Stomach (tissue), 9 donors: ENCODE data around the gene TMEM59L. TPM values are rescaled to one million over a fixed set of nuclear protein-coding genes. Genes with fewer than 3 reads are reported as not detected.

ENCODE experiments used
- DNase-seq, 2 donors: peaks; one replicate each; pipeline versions ENCODE4 v3.0.0 to v3.0.0-alpha.2; 2013 to 2019
- H3K27ac ChIP-seq, 5 donors: fragments of 200-600 bp in 4 of 5; sonication (generic) in 4 of 5; one replicate each; pipeline ENCODE4 v1.5.1; 2013 to 2019; ENCODE audit warnings: mild to moderate bottlenecking in 1 of 5, moderate library complexity in 1 of 5
- H3K27me3 ChIP-seq, 3 donors: fragments of 200-600 bp; sonication (generic); one replicate each; pipeline ENCODE4 v1.5.1; 2017 to 2019; ENCODE audit warnings: mixed run types in 1 of 3
- H3K36me3 ChIP-seq, 4 donors: fragments of 200-600 bp; sonication (generic); 1 replicate in 3 of 4; 2 replicates in 1 of 4; pipeline ENCODE4 v1.5.1; 2016 to 2019
- H3K4me1 ChIP-seq, 4 donors: fragments of 200-600 bp; sonication (generic); one replicate each; pipeline ENCODE4 v1.5.1; 2016 to 2019
- H3K4me3 ChIP-seq, 4 donors: fragments of 200-600 bp; sonication (generic) in 3 of 4; one replicate each; pipeline ENCODE4 v1.5.1; 2016 to 2019; ENCODE audit warnings: mild to moderate bottlenecking in 1 of 4
- H3K9me3 ChIP-seq, 4 donors: fragments of 200-600 bp; sonication (generic); one replicate each; pipeline ENCODE4 v1.5.1; 2016 to 2019
- EP300 ChIP-seq: sonication (generic); formaldehyde crosslinking; IDR thresholded peaks from one replicate; pipeline ENCODE4 v1.6.1; 2017; ENCODE audit warnings: antibody characterized with exemption
- POLR2A ChIP-seq, 4 donors: fragments of 450-650 bp; IDR thresholded peaks; one replicate each; pipeline ENCODE4 v1.6.1; 2016; ENCODE audit warnings: antibody characterized with exemption in 4 of 4, control low read depth in 2 of 4, mild to moderate bottlenecking in 1 of 4, moderate library complexity in 1 of 4
- POLR2AphosphoS5 ChIP-seq, 3 donors: sonication (generic); formaldehyde crosslinking; IDR thresholded peaks; one replicate each; pipeline ENCODE4 v1.6.1; 2016; ENCODE audit warnings: antibody characterized with exemption in 3 of 3
- WGBS, 5 donors: extraction: QIAGEN DNeasy Blood & Tissue Kit in 3 of 5; methylation state at CpG; one replicate each; pipeline versions ENCODE4 v1.1.5 to v1.1.7; 2013 to 2018; 5-methylcytosine and 5-hydroxymethylcytosine counted together
- intact Hi-C: fragments of 100-400 bp; cut with DNase I; formaldehyde crosslinking; loops from one replicate; pipeline ENCODE4 v1.15.1; 2023; ENCODE audit warnings: low total_unique reads
- polyA plus RNA-seq, 3 donors: library from polyadenylated mRNA; stranded (reverse); fragments of 200-250 nt; gene quantifications; one replicate each; pipeline ENCODE4 v1.2.3, GENCODE V29; 2013
- total RNA-seq, 5 donors: library from RNA; depleted of rRNA; stranded (reverse); fragments of >200 nt; gene quantifications; one replicate each; pipeline versions ENCODE4 v1.1.0 to v1.2.3, GENCODE V29; 2014 to 2016
- TF ChIP-seq, protein P1 (sequence below), 7 experiments: fragments of 450-650 bp in 4 of 7; fragments of 200-600 bp in 3 of 7; sonication (generic) in 3 of 7; IDR thresholded peaks; one replicate each; pipeline ENCODE4 v1.5.1; 2016 to 2019; ENCODE audit warnings: antibody characterized with exemption in 7 of 7, control low read depth in 2 of 7, mild to moderate bottlenecking in 1 of 7
- donor health status: healthy with polysubstance abuse.
- donor health status: Bipolar disorder and iron deficiency.
- donor health status: healthy.

TMEM59L gene
- total and polyA plus RNA-seq, 8 donors = 0.25 to 4.7 (median 2.8) TPM; not detected in 4

DNA sequence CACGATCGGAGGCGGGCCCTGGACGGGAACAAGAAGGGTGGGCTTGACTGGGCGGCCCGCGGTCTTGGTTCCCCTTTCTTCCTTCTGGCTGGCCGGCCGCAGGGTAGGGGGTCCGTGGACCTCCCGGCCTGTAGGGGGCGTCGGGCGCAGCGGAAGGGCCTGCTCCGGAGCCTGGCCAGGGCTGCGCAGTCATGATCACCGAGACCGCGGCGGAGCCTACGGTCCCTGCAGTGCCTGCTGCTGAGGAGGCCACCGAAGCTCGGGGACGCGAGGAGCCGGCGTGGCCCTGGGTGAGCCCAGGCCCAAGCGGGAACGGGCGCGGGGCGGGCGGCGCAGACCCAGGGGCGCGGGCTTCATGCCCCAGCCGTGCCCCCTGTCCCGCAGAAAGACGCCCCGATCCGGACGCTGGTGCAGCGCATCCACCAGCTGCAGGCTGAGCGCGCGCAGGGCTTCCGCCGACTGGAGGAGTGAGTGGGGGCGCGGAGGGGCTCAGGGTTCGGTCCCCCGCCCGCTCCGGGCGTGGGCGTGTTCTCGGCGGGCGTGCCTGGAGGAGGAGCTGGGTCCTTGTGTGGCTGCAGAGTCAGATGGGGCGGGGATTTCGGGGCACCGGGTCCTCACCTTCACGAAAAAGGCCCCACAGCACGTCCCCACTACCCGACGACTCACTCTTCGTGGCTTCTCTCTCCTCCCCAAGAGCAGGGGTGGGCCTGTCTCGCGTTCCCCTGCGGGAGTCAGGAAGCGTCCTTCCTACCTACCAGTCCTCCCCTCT lies 23.9 kb upstream of the TMEM59L start, which contains the start of gene REX1BD:
TSS of gene REX1BD (plus strand) at position 188 of the 769 bp plus-strand sequence. CDS start at position 192, 4 bp downstream.
- Histone ChIP-seq H3K27ac (peak within 1 kb of the TSS; percentile 73 to 92 (median 90)), H3K27me3 (no peaks in the 10 kb centered on the region), H3K36me3 (peaks cover 8 to 20% (median 16%) of the 10 kb centered on the region in 4 donors), H3K4me3 (peak within 1 kb of the TSS; percentile 73 to 93 (median 90)), H3K9me3 (no peaks in the 10 kb centered on the region), H3K4me1 (peaks cover 12 to 37% (median 30%) of the 10 kb centered on the region in 4 donors)
- intact Hi-C loops = no loop called here
- DNase-seq = peak; percentile 80 to 95
- WGBS, 5 donors = 0 to 1% (median 0%) methylated on average over 7 to 72 of the region's 72 CpGs
- no peak for TF ChIP-seq EP300
- TF ChIP-seq POLR2A (IDR thresholded peaks at IDR 0.05) = no peak
- peak; percentile 43 to 68 (median 63) for TF ChIP-seq POLR2AphosphoS5 (IDR thresholded peaks at IDR 0.05)
- TF ChIP-seq, protein P1, sequence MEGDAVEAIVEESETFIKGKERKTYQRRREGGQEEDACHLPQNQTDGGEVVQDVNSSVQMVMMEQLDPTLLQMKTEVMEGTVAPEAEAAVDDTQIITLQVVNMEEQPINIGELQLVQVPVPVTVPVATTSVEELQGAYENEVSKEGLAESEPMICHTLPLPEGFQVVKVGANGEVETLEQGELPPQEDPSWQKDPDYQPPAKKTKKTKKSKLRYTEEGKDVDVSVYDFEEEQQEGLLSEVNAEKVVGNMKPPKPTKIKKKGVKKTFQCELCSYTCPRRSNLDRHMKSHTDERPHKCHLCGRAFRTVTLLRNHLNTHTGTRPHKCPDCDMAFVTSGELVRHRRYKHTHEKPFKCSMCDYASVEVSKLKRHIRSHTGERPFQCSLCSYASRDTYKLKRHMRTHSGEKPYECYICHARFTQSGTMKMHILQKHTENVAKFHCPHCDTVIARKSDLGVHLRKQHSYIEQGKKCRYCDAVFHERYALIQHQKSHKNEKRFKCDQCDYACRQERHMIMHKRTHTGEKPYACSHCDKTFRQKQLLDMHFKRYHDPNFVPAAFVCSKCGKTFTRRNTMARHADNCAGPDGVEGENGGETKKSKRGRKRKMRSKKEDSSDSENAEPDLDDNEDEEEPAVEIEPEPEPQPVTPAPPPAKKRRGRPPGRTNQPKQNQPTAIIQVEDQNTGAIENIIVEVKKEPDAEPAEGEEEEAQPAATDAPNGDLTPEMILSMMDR (IDR thresholded peaks at IDR 0.05) = peak in 5 of 7 experiments; percentile 70 to 93 (median 76)

GRCh38 chr19:18589380-18590272 lies 23.0 kb upstream of the TMEM59L start:
- H3K36me3 ChIP-seq = peaks cover 8 to 20% (median 16%) of the 10 kb centered on the region in 4 donors
- WGBS, 5 donors = 11 to 33% (median 16%) methylated on average over 20 to 52 of the region's 52 CpGs
- peaks cover 0 to 1% (median 0%) of the 10 kb centered on the region in 3 donors for H3K27me3 ChIP-seq
- peak overlapping the region; percentile 73 to 93 (median 90) for H3K4me3 ChIP-seq
- no peak for TF ChIP-seq EP300
- TF ChIP-seq POLR2AphosphoS5 (IDR thresholded peaks at IDR 0.05) = peak in 1 of 3 donors; percentile 32
- TF ChIP-seq, protein P1 (IDR thresholded peaks at IDR 0.05) = peak in 2 of 7 experiments; percentile 23 to 28
- TF ChIP-seq POLR2A (IDR thresholded peaks at IDR 0.05) = no peak
- DNase-seq = peak; percentile 74 to 92
- H3K4me1 ChIP-seq = peaks cover 20 to 45% (median 38%) of the 10 kb centered on the region in 4 donors
- peak overlapping the region; percentile 73 to 92 (median 90) for H3K27ac ChIP-seq
- intact Hi-C loops = loop anchor here (5.0 kb wide), 1 partner anchor 258 kb away; no protein-coding TSS in a partner anchor
- H3K9me3 ChIP-seq = no peaks in the 10 kb centered on the region

DNA sequence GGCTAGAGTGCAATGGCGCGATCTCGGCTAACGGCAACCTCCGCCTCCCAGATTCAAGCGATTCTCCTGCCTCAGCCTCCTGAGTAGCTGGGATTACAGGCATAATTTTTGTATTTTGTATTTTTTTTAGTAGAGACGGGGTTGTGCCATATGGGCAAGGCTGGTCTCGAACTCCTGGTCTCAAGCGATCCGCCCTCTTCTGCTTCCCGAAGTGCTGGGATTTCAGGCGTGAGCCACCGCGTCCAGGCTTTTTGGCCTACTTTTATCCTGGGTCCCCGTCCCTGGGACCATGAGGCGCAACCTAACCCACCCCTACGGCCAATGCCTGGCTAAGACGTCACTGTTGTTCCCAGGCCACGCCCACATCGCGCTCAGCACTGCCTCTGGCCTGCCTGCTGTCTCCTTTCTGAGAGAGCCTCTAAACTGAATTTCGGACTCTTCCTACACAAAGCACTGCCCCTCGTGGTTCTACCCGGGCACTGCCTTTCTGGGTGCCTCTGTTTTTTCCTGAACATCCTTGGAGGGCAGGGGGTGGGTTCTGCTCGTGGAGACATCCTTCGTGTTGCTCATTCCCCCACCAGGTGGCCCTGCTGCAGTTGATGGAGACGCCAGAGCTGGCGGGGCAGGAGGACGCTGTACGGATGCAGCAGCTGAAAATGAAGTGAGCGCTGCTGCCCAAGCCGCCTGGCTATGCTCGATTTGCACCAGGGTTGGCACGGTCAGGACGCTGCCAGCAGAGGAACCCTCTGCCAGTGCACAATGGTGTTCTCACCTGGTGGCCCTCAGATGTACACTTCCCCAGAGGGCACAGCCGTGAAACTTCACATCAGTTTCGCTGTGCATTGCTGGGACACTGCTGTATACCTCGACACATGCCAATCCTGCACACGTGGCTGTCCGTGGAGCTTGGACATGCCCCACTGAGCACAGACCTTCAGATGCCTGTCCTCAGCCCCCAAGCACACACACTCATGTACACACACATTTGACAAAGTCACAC lies 22.1 kb upstream of the TMEM59L start:
- H3K4me3 ChIP-seq = peak overlapping the region in 1 of 4 donors; percentile 93
- H3K27me3 ChIP-seq = peaks cover 0 to 11% (median 6%) of the 10 kb centered on the region in 3 donors
- peaks cover 8 to 20% (median 16%) of the 10 kb centered on the region in 4 donors for H3K36me3 ChIP-seq
- H3K4me1 ChIP-seq = peaks cover 27 to 53% (median 46%) of the 10 kb centered on the region in 4 donors
- peak overlapping the region in 4 of 5 donors; percentile 84 to 92 (median 90) for H3K27ac ChIP-seq
- intact Hi-C loops = loop anchor here (5.0 kb wide), 1 partner anchor 257 kb away; no protein-coding TSS in a partner anchor
- 78 to 89% (median 84%) methylated on average over 37 to 40 of the region's 40 CpGs for WGBS, 5 donors
- peak in 1 of 2 donors; percentile 92 for DNase-seq
- no peaks in the 10 kb centered on the region for H3K9me3 ChIP-seq
- TF ChIP-seq, protein P1 (IDR thresholded peaks at IDR 0.05) = no peak
- TF ChIP-seq POLR2A (IDR thresholded peaks at IDR 0.05) (no peak), POLR2AphosphoS5 (IDR thresholded peaks at IDR 0.05) (no peak), EP300 (no peak)
